Measurements from ENCODE around the gene SETBP1. TPM values are rescaled to one million over a fixed set of nuclear protein-coding genes. Genes with fewer than 3 reads are reported as not detected.

The SETBP1 gene
- polyA plus RNA-seq, 6 donors from 2014 or later: 6.0 to 20.2 (median 10.0) TPM

DNA sequence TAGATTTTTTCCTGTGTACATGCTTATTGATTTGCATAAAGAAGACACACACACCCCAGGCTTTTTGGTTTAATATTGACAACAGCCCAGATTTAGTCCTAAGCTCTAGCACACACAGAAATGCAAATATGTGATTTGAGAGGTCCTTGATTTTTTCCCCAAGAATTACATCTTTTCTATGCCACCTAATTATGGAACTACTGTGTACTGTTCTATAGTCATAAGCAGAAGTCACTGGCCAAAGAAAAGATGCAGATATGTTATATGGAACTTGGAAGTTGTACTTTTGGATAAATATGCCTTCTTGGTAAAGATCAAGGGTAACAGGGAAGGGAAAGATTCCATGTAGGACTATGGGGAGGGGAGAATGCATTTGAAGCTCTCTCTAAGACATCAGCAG, 105.6 kb downstream of the SETBP1 start:
- Mint-ChIP-seq H3K36me3 (peaks cover 5 to 17% of the 10 kb centered on the region in 2 donors), H3K4me1 (peaks cover 52 to 87% (median 65%) of the 10 kb centered on the region in 3 donors), H3K27me3 (no peaks in the 10 kb centered on the region), H3K9me3 (no peaks in the 10 kb centered on the region), H3K27ac (peak overlapping the region; percentile 4 to 91 (median 69)), H3K4me3 (peak overlapping the region; percentile 73 to 87 (median 82))
- ATAC-seq (ENCODE audit: low read depth in 2 of 2) (peak in 1 of 2 donors; percentile 11), DNase-seq (no peak)

DNA sequence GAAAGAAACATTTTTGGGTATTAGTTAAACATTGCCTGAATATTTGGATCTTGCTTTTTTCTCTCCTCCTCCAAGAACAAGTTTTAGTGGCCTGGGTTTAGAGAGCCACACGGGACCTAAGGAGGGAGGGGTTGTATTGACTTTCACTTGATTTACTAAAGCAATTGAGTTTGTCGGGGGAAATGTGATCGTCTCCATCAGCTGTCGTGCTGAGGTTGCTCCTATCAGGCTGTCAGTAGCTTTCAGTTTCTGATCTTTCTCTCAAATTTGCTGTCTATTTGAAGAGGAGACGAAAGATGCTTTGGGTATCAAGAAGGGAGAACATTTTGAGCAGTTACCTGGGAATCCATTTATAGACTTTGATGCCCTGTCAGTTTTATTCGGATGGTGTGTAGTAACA, 106.0 kb downstream of the SETBP1 start:
- H3K4me1 Mint-ChIP-seq: peaks cover 47 to 85% (median 65%) of the 10 kb centered on the region in 3 donors
- H3K4me3 Mint-ChIP-seq: peak overlapping the region; percentile 73 to 87 (median 82)
- no peaks in the 10 kb centered on the region for H3K9me3 Mint-ChIP-seq
- ATAC-seq (ENCODE audit: low read depth in 2 of 2) (peak; percentile 72 to 77), DNase-seq (peak; percentile 21)
- peaks cover 10 to 17% of the 10 kb centered on the region in 2 donors for H3K36me3 Mint-ChIP-seq
- peak overlapping the region; percentile 36 to 91 (median 80) for H3K27ac Mint-ChIP-seq
- H3K27me3 Mint-ChIP-seq: no peaks in the 10 kb centered on the region

DNA sequence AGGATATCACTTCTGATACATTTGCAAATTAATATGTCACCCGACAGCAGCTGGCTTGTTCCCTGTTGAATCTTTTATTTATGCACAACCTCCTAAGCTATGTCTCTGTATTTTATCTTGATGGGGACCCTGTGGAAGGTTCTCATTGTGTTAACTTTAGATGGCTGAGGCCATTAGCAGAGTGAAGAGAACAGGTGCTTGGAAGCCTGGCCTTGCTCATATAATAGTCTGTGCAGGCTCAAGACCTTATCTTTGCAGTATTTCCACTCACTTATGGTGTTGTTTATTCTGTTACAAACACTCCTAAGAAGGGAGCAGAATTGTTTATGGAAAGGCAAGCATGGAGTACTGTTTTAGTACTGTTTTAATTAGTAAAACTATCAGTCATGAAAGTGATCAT, 107.6 kb downstream of the SETBP1 start:
- peak overlapping the region in 2 of 8 donors; percentile 3 to 36 for H3K4me3 Mint-ChIP-seq
- H3K9me3 Mint-ChIP-seq: no peaks in the 10 kb centered on the region
- H3K4me1 Mint-ChIP-seq: peaks cover 40 to 76% (median 66%) of the 10 kb centered on the region in 3 donors
- peaks cover 11 to 20% of the 10 kb centered on the region in 2 donors for H3K36me3 Mint-ChIP-seq
- DNase-seq: no peak
- ATAC-seq (ENCODE audit: low read depth in 2 of 2): no peak
- H3K27me3 Mint-ChIP-seq: no peaks in the 10 kb centered on the region
- peak overlapping the region in 2 of 6 donors; percentile 47 to 81 for H3K27ac Mint-ChIP-seq

GRCh38 chr18:44789710-44790109, 109.0 kb downstream of the SETBP1 start:
- H3K27ac Mint-ChIP-seq: peak overlapping the region in 4 of 6 donors; percentile 52 to 82 (median 69)
- peaks cover 11 to 20% of the 10 kb centered on the region in 2 donors for H3K36me3 Mint-ChIP-seq
- H3K27me3 Mint-ChIP-seq: no peaks in the 10 kb centered on the region
- H3K4me3 Mint-ChIP-seq: peak overlapping the region in 1 of 8 donors; percentile 43
- DNase-seq (no peak), ATAC-seq (ENCODE audit: low read depth in 2 of 2) (no peak)
- H3K4me1 Mint-ChIP-seq: peaks cover 42 to 74% (median 70%) of the 10 kb centered on the region in 3 donors
- no peaks in the 10 kb centered on the region for H3K9me3 Mint-ChIP-seq

DNA sequence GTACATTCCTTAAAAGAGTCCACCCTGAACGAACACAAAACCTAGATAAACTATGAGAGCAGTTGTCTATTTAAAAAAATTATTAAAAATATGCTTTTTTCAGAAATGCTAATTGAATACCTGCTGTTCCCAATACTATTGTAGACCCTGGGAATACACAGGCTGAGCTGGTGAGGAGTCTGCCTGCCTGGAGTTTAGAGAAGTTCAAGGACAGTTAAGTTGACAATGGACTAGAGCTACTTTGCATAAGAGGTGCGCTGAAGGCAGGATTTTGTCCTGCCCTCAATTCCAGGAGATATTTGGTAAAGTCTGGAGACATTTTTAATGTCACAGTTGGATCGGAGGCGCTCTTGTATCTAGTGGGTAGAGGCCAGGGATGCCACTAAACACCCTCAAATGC, 110.2 kb downstream of the SETBP1 start:
- H3K4me3 Mint-ChIP-seq: no peak overlapping the region
- peak overlapping the region in 1 of 6 donors; percentile 70 for H3K27ac Mint-ChIP-seq
- H3K27me3 Mint-ChIP-seq: no peaks in the 10 kb centered on the region
- ATAC-seq (ENCODE audit: low read depth in 2 of 2) (no peak), DNase-seq (no peak)
- peaks cover 40 to 70% (median 68%) of the 10 kb centered on the region in 3 donors for H3K4me1 Mint-ChIP-seq
- peaks cover 11 to 26% of the 10 kb centered on the region in 2 donors for H3K36me3 Mint-ChIP-seq
- H3K9me3 Mint-ChIP-seq: no peaks in the 10 kb centered on the region

- DNase-seq (no peak), ATAC-seq (ENCODE audit: low read depth in 2 of 2) (no peak)
- Mint-ChIP-seq H3K27me3 (no peaks in the 10 kb centered on the region), H3K4me1 (peaks cover 36 to 68% (median 68%) of the 10 kb centered on the region in 3 donors), H3K27ac (peak overlapping the region in 1 of 6 donors; percentile 61), H3K4me3 (no peak overlapping the region), H3K9me3 (no peaks in the 10 kb centered on the region), H3K36me3 (peaks cover 11 to 26% of the 10 kb centered on the region in 2 donors)
These were observed 110.8 kb downstream of the SETBP1 start for GRCh38 chr18:44791520-44791919.

DNA sequence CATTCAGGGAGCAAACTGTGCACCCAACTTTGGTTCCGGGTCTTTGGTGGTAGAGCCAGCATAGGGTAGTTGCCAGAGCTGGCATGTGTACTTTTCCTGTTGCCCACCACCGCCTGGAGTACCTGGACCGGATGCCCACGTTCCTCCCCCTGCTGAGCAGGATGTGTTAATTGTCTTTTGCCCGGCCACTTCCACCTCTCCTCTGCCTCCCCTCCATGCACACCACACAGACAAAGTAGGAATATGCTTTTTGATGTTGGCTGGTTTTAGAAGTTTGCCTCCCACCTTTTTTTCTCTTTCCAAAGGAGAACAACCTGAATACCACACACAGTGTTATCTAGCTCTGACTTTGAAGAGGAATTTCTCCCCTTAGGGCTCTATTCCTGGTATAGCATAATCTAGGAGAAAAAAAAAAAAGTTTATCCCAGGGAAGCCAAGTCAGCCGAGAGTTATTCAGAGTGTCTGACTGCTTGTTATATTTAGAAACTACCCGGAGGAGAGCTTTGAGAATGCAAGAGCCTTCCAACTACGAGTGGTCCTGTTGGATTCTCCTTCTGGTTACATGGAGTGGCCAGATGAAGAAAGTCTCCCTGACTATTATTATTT, 111.9 kb downstream of the SETBP1 start:
- DNase-seq (no peak), ATAC-seq (ENCODE audit: low read depth in 2 of 2) (no peak)
- no peak overlapping the region for H3K4me3 Mint-ChIP-seq
- no peak overlapping the region for H3K27ac Mint-ChIP-seq
- H3K9me3 Mint-ChIP-seq: no peaks in the 10 kb centered on the region
- H3K4me1 Mint-ChIP-seq: peaks cover 34 to 69% (median 69%) of the 10 kb centered on the region in 3 donors
- peaks cover 11 to 26% of the 10 kb centered on the region in 2 donors for H3K36me3 Mint-ChIP-seq
- no peaks in the 10 kb centered on the region for H3K27me3 Mint-ChIP-seq

- no peak for DNase-seq
- ATAC-seq (ENCODE audit: low read depth in 2 of 2): no peak
- Mint-ChIP-seq H3K4me1 (peaks cover 40 to 72% (median 71%) of the 10 kb centered on the region in 3 donors), H3K36me3 (peaks cover 11 to 26% of the 10 kb centered on the region in 2 donors), H3K9me3 (no peaks in the 10 kb centered on the region), H3K4me3 (no peak overlapping the region), H3K27ac (peak overlapping the region in 1 of 6 donors; percentile 42), H3K27me3 (no peaks in the 10 kb centered on the region)
These were observed 112.5 kb downstream of the SETBP1 start for GRCh38 chr18:44793194-44793593.

GRCh38 chr18:44793685-44794084, 113.0 kb downstream of the SETBP1 start:
- no peak for DNase-seq
- H3K4me1 Mint-ChIP-seq: peaks cover 44 to 74% (median 71%) of the 10 kb centered on the region in 3 donors
- H3K27ac Mint-ChIP-seq: peak overlapping the region in 5 of 6 donors; percentile 36 to 79 (median 42)
- H3K9me3 Mint-ChIP-seq: no peaks in the 10 kb centered on the region
- no peaks in the 10 kb centered on the region for H3K27me3 Mint-ChIP-seq
- no peak overlapping the region for H3K4me3 Mint-ChIP-seq
- H3K36me3 Mint-ChIP-seq: peaks cover 11 to 26% of the 10 kb centered on the region in 2 donors
- ATAC-seq (ENCODE audit: low read depth in 2 of 2): no peak

DNA sequence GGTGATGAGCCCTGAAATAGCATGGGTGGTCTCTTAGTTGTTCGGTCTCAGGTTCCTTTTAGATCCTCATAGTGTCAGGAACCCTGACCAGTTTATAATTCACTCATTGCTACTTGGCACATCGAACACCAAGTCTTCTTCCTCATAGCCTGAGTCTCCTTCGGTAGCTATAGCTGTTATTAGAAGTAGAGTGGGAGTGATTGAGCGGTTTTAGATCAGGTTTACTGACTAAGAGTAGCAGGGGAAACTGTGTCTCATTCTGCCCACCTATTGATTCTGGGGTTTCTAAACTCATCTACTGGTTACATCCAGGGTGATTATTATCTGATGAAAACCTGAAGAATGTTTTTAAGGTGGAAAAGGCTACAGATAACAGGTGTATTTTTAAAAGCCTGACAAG, 114.6 kb downstream of the SETBP1 start:
- DNase-seq (no peak), ATAC-seq (ENCODE audit: low read depth in 2 of 2) (no peak)
- Mint-ChIP-seq H3K9me3 (peaks cover 0 to 2% (median 0%) of the 10 kb centered on the region in 7 donors), H3K27ac (peak overlapping the region in 5 of 6 donors; percentile 19 to 90 (median 68)), H3K4me1 (peaks cover 54 to 82% (median 72%) of the 10 kb centered on the region in 3 donors), H3K4me3 (no peak overlapping the region), H3K36me3 (peaks cover 14 to 22% of the 10 kb centered on the region in 2 donors), H3K27me3 (no peaks in the 10 kb centered on the region)

- H3K4me3 Mint-ChIP-seq: no peak overlapping the region
- DNase-seq: no peak
- H3K4me1 Mint-ChIP-seq: peaks cover 62 to 83% (median 82%) of the 10 kb centered on the region in 3 donors
- peaks cover 0 to 4% (median 0%) of the 10 kb centered on the region in 7 donors for H3K9me3 Mint-ChIP-seq
- no peaks in the 10 kb centered on the region for H3K27me3 Mint-ChIP-seq
- ATAC-seq (ENCODE audit: low read depth in 2 of 2): no peak
- peak overlapping the region; percentile 54 to 96 (median 90) for H3K27ac Mint-ChIP-seq
- H3K36me3 Mint-ChIP-seq: peaks cover 16 to 18% of the 10 kb centered on the region in 2 donors
These were observed 116.0 kb downstream of the SETBP1 start for GRCh38 chr18:44796429-44797428.

DNA sequence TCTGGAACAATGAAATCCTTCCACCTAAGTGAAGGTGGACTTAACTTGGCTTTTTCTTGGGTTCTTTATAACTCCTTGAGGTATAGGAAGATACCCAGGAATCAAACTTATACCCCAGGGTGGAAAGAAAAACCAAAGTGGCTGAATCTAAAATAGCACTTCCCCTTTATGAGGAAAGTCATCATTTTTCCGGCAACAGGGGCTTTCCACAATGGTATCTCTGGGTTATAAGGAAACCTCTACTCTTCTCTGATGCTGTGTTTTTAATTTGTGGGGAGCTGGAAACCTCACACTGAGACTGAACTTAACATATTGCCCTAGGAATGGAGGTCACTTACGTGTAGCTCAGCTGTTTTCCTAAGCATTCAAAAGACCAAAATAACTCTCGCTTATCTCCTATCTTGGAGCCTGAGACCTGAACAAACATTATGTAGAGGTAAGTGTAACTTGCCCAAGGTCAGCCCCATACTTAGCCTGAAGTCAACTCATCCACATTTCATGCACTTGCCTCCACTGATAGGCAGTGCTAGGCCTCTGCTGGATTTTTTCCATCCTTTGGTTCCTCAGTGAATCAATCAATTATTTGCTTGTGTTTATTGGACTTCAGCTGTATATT, 117.9 kb downstream of the SETBP1 start:
- peak overlapping the region in 6 of 8 donors; percentile 44 to 81 (median 70) for H3K4me3 Mint-ChIP-seq
- ATAC-seq (ENCODE audit: low read depth in 2 of 2) (peak; percentile 83), DNase-seq (peak; percentile 49)
- peaks cover 0 to 4% (median 0%) of the 10 kb centered on the region in 7 donors for H3K9me3 Mint-ChIP-seq
- H3K27ac Mint-ChIP-seq: peak overlapping the region; percentile 88 to 98 (median 93)
- no peaks in the 10 kb centered on the region for H3K27me3 Mint-ChIP-seq
- H3K4me1 Mint-ChIP-seq: peaks cover 74 to 92% (median 86%) of the 10 kb centered on the region in 3 donors
- peaks cover 16 to 30% of the 10 kb centered on the region in 2 donors for H3K36me3 Mint-ChIP-seq

Data from naive B cell (primary cell).